ENCODE results near the gene SLC35B1. TPM values are rescaled to one million over a fixed set of nuclear protein-coding genes. Genes with fewer than 3 reads are reported as not detected.

Gene SLC35B1
- total and polyA plus RNA-seq, 2 of the 4 experiments (the other 2 are of a cell fraction): 66.4 to 86.2 TPM

GRCh38 chr17:49728425-49728824 lies 20.7 kb upstream of the SLC35B1 start:
- Histone ChIP-seq H3K4ac (ENCODE audit: low read depth, low read length) (no peak overlapping the region), H3K56ac (ENCODE audit: extremely low read depth, insufficient read depth, low read length) (no peak overlapping the region), H3K79me1 (ENCODE audit: low read depth in 1 of 2, low read length in 2 of 2) (no peaks in the 10 kb centered on the region), H3K4me2 (ENCODE audit: low read depth, low read length) (no peak overlapping the region), H2BK15ac (ENCODE audit: low read depth, low read length) (no peak overlapping the region), H4K20me1 (ENCODE audit: insufficient read depth, low read length) (no peaks in the 10 kb centered on the region), H3K36me3 (ENCODE audit: control insufficient read depth, insufficient read depth, low read length) (no peaks in the 10 kb centered on the region), H3K9me1 (ENCODE audit: insufficient read depth, low read length) (no peaks in the 10 kb centered on the region), H2BK120ac (ENCODE audit: low read depth, low read length) (no peak overlapping the region), H4K91ac (ENCODE audit: insufficient read depth, low read depth, low read length) (no peak overlapping the region), H4K5ac (ENCODE audit: low read depth, low read length) (no peak overlapping the region), H3K27me3 (ENCODE audit: control insufficient read depth, insufficient read depth, low read length) (peaks cover 2% of the 10 kb centered on the region; the same call in 1 of the 2 replicates), H3K27ac (ENCODE audit: insufficient read depth, low read length) (no peak overlapping the region), H2AK5ac (ENCODE audit: low read depth, low read length) (no peak overlapping the region), H3K4me1 (ENCODE audit: control insufficient read depth, insufficient read depth, low read length) (peaks cover 3% of the 10 kb centered on the region; the same call in 1 of the 2 replicates), H2BK20ac (ENCODE audit: low read depth, low read length) (no peak overlapping the region), H3K14ac (replicated peaks; ENCODE audit: low read depth, low read length) (no peak overlapping the region), H2BK5ac (ENCODE audit: low read depth, low read length, poor library complexity, severe bottlenecking) (no peak overlapping the region), H3K4me3 (ENCODE audit: insufficient read depth, low read depth, low read length) (no peak overlapping the region), H3K9ac (ENCODE audit: low read depth, low read length) (no peak overlapping the region), H3K9me3 (ENCODE audit: control insufficient read depth, insufficient read depth, low read length) (no peaks in the 10 kb centered on the region), H2AFZ (replicated peaks; ENCODE audit: low read length, poor library complexity) (no peak overlapping the region), H2AK9ac (replicated peaks; ENCODE audit: low read depth, low read length, poor library complexity) (no peak overlapping the region), H3K23ac (ENCODE audit: low read depth, low read length) (no peak overlapping the region), H4K8ac (ENCODE audit: low read depth in 2 of 2, low read length in 2 of 2) (no peak overlapping the region), H3K18ac (ENCODE audit: low read depth, low read length) (no peak overlapping the region)
- BruUV-seq (replicated peaks): no TSS peak
- TF ChIP-seq RCOR1 (IDR thresholded peaks at IDR 0.05; ENCODE audit: insufficient replicate concordance, low read length) (no peak), FOS (IDR thresholded peaks at IDR 0.05; ENCODE audit: low read depth, low read length) (no peak), MXI1 (IDR thresholded peaks at IDR 0.05; ENCODE audit: borderline replicate concordance, low read depth, low read length) (no peak), ELK1 (IDR thresholded peaks at IDR 0.05; ENCODE audit: borderline replicate concordance, low read depth, low read length) (no peak), POLR2A (IDR thresholded peaks at IDR 0.05; ENCODE audit: low read depth, low read length) (no peak), CEBPB (IDR thresholded peaks at IDR 0.05; ENCODE audit: low read depth, low read length) (no peak), SMC3 (IDR thresholded peaks at IDR 0.05; ENCODE audit: low read depth, low read length) (no peak), MAFK (IDR thresholded peaks at IDR 0.05; ENCODE audit: low read depth, low read length) (no peak), RAD21 (IDR thresholded peaks at IDR 0.05; ENCODE audit: low read length) (no peak)
- TF ChIP-seq, protein P1, sequence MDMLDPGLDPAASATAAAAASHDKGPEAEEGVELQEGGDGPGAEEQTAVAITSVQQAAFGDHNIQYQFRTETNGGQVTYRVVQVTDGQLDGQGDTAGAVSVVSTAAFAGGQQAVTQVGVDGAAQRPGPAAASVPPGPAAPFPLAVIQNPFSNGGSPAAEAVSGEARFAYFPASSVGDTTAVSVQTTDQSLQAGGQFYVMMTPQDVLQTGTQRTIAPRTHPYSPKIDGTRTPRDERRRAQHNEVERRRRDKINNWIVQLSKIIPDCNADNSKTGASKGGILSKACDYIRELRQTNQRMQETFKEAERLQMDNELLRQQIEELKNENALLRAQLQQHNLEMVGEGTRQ (IDR thresholded peaks at IDR 0.05; ENCODE audit: low read depth, low read length): no peak
- intact Hi-C loops (cut with micrococcal nuclease) (no loop called here), in situ Hi-C loops (cut with MboI; ENCODE audit: low sequenced_read_pairs) (no loop called here), dilution Hi-C loops (cut with HindIII; ENCODE audit: low sequenced_read_pairs, unreplicated experiment) (no loop called here)
- 71% methylated on average over 4 of the region's 5 CpGs; no CpG with 5 or more reads in 1 of the 2 experiments for WGBS, 2 experiments (ENCODE audit: extremely low coverage in 2 of 2, insufficient read length in 1 of 2)
- ChIA-PET POLR2A (ENCODE audit: unreplicated experiment) (no interaction called here), CTCF (no interaction called here)
- ATAC-seq (ENCODE audit: low read depth) (no peak), DNase-seq (no peak)
